ENCODE results near the gene GPR176. TPM values are rescaled to one million over a fixed set of nuclear protein-coding genes. Genes with fewer than 3 reads are reported as not detected.

GPR176 gene
- total RNA-seq, 1 donor from 2014 or later: 3.8 TPM

GRCh38 chr15:39886418-39886817, 33.6 kb downstream of the GPR176 start:
- no peak for DNase-seq (ENCODE audit: low spot score in 2 of 2, unreplicated experiment in 2 of 2)
- Mint-ChIP-seq H3K4me1 (peaks cover 5% of the 10 kb centered on the region), H3K9me3 (no peaks in the 10 kb centered on the region), H3K27me3 (ENCODE audit: low read depth) (no peaks in the 10 kb centered on the region), H3K27ac (no peak overlapping the region), H3K4me3 (no peak overlapping the region), H3K36me3 (no peaks in the 10 kb centered on the region)
- TF ChIP-seq CTCF (IDR thresholded peaks at IDR 0.05; ENCODE audit: unreplicated experiment): no peak

- TF ChIP-seq CTCF (IDR thresholded peaks at IDR 0.05; ENCODE audit: unreplicated experiment): no peak
- Mint-ChIP-seq H3K36me3 (no peaks in the 10 kb centered on the region), H3K9me3 (no peaks in the 10 kb centered on the region), H3K4me1 (peaks cover 3% of the 10 kb centered on the region), H3K27ac (no peak overlapping the region), H3K27me3 (ENCODE audit: low read depth) (no peaks in the 10 kb centered on the region), H3K4me3 (no peak overlapping the region)
- no peak for DNase-seq (ENCODE audit: low spot score in 2 of 2, unreplicated experiment in 2 of 2)
These were observed 34.8 kb downstream of the GPR176 start for GRCh38 chr15:39885099-39885777.

- no peak for TF ChIP-seq CTCF (IDR thresholded peaks at IDR 0.05; ENCODE audit: unreplicated experiment)
- no peaks in the 10 kb centered on the region for H3K27me3 Mint-ChIP-seq (ENCODE audit: low read depth)
- H3K36me3 Mint-ChIP-seq: no peaks in the 10 kb centered on the region
- no peaks in the 10 kb centered on the region for H3K9me3 Mint-ChIP-seq
- H3K4me3 Mint-ChIP-seq: no peak overlapping the region
- peaks cover 3% of the 10 kb centered on the region for H3K4me1 Mint-ChIP-seq
- no peak for DNase-seq (ENCODE audit: low spot score in 2 of 2, unreplicated experiment in 2 of 2)
- no peak overlapping the region for H3K27ac Mint-ChIP-seq
These were observed 35.7 kb downstream of the GPR176 start for GRCh38 chr15:39884351-39884750.

GRCh38 chr15:39882602-39883001, 37.5 kb downstream of the GPR176 start:
- H3K9me3 Mint-ChIP-seq: no peaks in the 10 kb centered on the region
- DNase-seq (ENCODE audit: low spot score in 2 of 2, unreplicated experiment in 2 of 2): no peak
- H3K4me3 Mint-ChIP-seq: no peak overlapping the region
- H3K27me3 Mint-ChIP-seq (ENCODE audit: low read depth): no peaks in the 10 kb centered on the region
- H3K4me1 Mint-ChIP-seq: peaks cover 3% of the 10 kb centered on the region
- H3K36me3 Mint-ChIP-seq: no peaks in the 10 kb centered on the region
- no peak overlapping the region for H3K27ac Mint-ChIP-seq
- no peak for TF ChIP-seq CTCF (IDR thresholded peaks at IDR 0.05; ENCODE audit: unreplicated experiment)

GRCh38 chr15:39881790-39882189, 38.3 kb downstream of the GPR176 start:
- no peaks in the 10 kb centered on the region for H3K27me3 Mint-ChIP-seq (ENCODE audit: low read depth)
- H3K36me3 Mint-ChIP-seq: no peaks in the 10 kb centered on the region
- no peak overlapping the region for H3K27ac Mint-ChIP-seq
- H3K4me1 Mint-ChIP-seq: peaks cover 5% of the 10 kb centered on the region
- H3K9me3 Mint-ChIP-seq: no peaks in the 10 kb centered on the region
- TF ChIP-seq CTCF (IDR thresholded peaks at IDR 0.05; ENCODE audit: unreplicated experiment): no peak
- no peak overlapping the region for H3K4me3 Mint-ChIP-seq
- DNase-seq (ENCODE audit: low spot score in 2 of 2, unreplicated experiment in 2 of 2): no peak

Measured in mesothelial cell of epicardium (in vitro differentiated cells).